SHP77 treated with DMSO at 0.1 percent for 48 hours (cell line): Measurements from ENCODE around the gene P2RY2.
"Not testable (repeated sequence)": the region's sequence is repeated elsewhere in the genome, so short reads cannot be mapped to it uniquely, and the experiment has no call there.

Source experiments
- DNase-seq: peaks from one replicate; lab custom pipeline; 2025; lab: John Stamatoyannopoulos, UW

Gene P2RY2

DNA sequence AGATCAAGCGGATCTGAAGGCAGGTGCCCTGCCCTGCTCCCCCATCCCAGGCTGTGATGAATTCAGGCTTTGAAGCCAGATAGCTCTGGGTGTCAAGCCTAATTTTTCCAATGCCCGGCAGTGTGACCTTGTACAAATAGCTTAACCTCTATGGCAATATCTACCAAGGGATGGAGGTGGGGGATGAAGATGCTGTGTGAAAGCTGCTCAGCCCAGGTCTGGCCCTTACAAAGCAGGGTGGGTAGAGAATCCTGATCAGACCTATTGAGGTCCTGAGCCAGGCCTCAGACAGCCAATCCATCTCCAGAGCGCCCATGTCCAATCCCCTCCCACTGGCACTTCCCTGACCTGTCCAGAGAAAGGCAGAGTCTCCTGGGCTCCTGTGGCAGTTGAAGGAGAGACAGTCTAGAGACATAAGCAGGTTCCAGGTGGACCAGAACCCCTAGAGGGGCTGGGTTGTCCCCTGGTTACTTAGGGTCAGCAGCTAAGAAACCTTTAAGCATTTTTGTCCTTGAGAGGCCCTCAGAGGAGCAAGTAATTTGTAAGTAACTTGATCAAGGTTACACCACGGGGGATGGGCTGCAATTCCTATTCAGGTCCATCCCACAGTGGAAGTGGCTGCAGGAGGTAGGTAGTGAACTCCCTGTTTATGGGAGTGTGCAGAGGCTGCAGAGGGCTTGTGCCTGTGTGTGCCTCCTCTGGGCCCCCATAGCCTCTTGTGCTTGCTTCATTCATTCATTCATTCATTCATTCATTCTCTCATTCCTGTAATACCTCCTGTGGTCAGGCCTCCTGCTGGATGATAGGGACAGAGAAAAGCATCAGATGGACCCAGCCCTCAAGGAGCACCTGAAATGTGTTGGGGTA lies 10.4 kb downstream of the P2RY2 start:
- no peak for DNase-seq

DNA sequence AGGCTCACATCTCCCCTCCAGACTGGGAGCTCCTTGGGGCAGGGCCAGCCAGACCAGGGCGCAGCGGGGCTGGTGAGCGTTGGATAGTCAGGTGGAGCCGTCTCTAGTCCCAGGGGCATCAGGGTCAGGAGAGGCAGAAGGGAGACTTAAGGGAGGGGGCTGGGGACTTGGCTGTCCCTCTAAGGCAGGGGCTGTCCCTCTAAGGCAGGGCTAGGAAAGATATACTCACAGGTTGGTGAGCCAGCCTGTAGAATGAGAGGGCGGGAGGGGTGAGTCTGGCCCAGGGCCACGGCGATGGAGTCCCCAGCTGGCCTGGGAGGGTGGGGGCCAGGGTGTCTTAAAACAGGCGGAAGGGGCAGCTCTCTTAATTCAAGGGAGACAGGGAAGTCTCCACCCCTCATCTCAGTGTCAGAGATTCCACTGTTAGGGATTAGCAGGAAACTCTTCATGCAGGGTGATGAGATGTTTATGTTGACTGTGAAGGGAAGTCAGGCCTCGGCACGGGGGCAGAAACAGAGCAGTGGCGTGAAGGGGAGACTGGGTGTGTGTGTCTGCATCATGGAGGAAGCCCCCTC lies 11.3 kb downstream of the P2RY2 start:
- no peak for DNase-seq

DNA sequence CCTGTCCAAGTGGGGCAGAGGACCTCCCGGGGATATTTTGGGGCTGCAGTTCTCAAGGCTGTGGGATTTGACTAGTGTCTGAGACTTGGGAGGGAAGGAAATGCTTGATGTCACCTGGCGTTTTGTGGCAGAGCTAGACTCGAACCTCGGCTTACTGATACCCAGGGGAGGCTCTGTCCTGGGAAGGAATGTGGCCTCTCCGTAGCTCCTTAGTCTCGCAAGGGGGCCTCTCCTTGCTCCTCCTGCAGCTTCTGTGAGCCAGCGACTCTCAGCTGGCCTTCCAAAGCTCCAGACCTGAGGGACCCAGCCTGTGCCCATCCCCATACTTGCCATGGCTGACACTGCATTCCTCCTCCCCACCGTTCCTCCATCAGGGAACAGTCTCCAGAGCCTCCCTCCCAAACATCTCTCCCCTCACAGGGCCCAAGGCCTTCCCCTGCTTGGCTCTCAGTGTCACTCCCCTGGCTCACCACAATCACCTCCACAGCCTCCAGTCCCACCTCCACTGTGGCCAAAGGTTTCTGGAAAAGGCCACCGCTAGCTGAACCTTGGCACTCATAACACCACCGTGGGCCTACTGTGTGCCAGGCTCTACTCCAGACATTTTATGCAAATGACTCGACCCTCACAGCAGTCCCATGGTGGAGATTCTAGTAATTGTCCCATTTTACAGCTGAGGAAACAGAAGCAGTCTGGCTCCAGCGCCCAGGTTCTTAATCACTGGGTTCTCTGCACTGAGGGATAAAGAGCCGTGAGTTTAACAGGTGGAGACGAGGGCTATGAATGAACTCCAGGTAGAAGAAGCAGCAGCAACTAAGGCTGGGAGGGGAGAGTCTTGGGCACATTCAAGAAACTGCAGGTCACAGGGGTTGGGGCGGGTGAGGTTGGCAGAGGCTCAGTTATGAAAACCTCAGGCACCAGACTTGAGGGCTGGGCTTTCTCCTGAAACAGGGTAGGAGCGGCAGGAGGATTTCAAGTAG lies 12.1 kb downstream of the P2RY2 start:
- no peak for DNase-seq

GRCh38 chr11:73230931-73231330 lies 12.8 kb downstream of the P2RY2 start:
- no peak for DNase-seq

DNA sequence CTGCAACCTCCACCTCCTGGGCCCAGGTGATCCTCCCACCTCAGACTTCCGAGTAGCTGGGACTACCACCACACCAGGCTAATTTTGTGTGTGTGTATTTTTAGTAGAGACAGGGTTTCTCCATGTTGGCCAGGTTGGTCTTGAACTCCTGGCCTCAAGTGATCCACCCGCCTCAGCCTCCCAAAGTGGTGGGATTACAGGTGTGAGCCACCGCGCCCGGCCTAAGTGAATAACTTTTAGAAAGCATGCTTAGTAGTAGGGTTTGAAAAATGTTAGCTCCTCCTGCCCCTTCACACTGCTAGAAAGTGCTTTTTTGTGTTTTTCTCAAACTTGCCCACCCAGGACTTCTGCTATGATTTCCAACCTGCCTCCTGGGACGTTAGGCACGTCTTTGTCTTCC lies 14.4 kb downstream of the P2RY2 start:
- DNase-seq: not testable (repeated sequence)

GRCh38 chr11:73233211-73233610 lies 15.1 kb downstream of the P2RY2 start:
- DNase-seq: no peak

DNA sequence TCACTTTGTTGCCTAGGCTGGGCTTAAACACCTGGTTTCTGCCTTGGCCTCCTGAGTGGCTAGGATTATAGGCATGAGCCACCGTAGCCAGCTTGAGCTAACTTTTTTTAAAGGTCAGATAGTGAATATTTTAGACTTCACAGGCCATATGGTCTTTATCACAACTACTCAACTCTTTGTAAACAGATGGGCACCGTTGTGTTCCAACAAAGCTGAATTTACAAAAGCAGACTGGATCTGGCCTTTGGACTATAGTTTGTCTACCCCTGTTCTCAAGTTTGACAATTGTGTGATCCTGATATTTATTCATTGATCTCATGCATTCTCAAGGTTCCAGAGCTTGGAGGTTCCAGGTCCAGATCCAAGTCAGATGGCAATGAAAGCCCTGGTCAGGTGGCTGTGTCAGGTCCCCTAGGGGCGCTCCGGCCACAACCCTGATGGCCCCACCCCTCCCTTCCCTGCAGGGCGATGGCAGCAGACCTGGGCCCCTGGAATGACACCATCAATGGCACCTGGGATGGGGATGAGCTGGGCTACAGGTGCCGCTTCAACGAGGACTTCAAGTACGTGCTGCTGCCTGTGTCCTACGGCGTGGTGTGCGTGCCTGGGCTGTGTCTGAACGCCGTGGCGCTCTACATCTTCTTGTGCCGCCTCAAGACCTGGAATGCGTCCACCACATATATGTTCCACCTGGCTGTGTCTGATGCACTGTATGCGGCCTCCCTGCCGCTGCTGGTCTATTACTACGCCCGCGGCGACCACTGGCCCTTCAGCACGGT lies 15.8 kb downstream of the P2RY2 start:
- DNase-seq: no peak

DNA sequence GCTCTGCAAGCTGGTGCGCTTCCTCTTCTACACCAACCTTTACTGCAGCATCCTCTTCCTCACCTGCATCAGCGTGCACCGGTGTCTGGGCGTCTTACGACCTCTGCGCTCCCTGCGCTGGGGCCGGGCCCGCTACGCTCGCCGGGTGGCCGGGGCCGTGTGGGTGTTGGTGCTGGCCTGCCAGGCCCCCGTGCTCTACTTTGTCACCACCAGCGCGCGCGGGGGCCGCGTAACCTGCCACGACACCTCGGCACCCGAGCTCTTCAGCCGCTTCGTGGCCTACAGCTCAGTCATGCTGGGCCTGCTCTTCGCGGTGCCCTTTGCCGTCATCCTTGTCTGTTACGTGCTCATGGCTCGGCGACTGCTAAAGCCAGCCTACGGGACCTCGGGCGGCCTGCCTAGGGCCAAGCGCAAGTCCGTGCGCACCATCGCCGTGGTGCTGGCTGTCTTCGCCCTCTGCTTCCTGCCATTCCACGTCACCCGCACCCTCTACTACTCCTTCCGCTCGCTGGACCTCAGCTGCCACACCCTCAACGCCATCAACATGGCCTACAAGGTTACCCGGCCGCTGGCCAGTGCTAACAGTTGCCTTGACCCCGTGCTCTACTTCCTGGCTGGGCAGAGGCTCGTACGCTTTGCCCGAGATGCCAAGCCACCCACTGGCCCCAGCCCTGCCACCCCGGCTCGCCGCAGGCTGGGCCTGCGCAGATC lies 16.5 kb downstream of the P2RY2 start:
- no peak for DNase-seq

DNA sequence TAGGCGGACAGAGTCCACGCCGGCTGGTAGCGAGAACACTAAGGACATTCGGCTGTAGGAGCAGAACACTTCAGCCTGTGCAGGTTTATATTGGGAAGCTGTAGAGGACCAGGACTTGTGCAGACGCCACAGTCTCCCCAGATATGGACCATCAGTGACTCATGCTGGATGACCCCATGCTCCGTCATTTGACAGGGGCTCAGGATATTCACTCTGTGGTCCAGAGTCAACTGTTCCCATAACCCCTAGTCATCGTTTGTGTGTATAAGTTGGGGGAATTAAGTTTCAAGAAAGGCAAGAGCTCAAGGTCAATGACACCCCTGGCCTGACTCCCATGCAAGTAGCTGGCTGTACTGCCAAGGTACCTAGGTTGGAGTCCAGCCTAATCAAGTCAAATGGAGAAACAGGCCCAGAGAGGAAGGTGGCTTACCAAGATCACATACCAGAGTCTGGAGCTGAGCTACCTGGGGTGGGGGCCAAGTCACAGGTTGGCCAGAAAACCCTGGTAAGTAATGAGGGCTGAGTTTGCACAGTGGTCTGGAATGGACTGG lies 17.2 kb downstream of the P2RY2 start:
- no peak for DNase-seq

- no peak for DNase-seq
These were observed 18.2 kb downstream of the P2RY2 start for GRCh38 chr11:73236205-73236765.

DNA sequence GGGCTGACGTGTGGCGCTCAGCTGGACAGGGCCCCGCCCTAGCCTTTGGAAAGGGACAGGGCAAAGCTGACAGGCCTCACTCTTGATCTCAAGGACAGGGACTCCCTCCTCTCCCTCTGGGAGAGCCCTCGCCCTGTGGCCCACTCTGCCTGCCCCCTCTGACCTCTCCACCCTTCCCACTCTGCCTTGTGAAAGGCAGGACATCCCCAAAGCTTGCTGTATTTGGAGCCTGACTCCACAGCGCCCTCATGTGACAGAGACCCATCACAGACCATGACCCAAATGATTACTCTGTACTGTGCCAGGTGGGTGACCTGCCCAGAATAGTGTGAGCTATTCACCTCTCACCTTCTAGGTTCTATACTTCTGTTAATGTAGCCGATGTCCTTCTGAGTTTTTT lies 18.8 kb downstream of the P2RY2 start:
- no peak for DNase-seq

- DNase-seq: no peak
These were observed 19.6 kb downstream of the P2RY2 start for GRCh38 chr11:73237471-73238290.

GRCh38 chr11:73239111-73239521 lies 21.0 kb downstream of the P2RY2 start:
- no peak for DNase-seq

DNA sequence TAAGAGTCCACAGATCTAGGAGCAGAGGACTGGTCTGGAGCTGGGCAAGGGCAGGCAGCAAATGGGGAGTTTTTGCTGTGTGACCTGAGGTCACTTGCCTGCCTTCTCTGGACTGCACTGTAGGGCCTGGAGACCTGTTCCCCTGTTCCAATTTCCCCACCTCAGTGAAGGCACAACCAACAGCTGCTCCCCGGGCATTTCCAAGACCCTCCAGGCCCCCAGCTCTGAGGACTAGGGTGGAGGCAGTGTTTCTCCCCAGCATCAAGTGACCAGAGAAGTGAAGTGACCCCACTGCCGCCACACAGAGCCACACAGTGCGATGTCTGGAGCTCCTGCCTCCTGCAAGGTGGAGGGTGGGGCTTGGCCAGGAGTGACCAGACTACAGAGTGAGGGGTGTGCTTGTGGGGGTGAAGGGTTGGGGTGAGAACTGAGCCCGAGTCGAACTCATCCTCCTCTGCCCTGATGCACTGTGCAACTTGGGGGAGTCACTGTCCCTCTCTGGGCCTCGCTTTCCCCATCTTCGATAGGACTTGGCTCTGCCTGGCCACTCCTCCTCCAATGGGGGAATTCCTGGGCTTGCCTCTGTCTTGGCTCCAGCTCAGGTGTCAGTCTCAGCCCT lies 21.6 kb downstream of the P2RY2 start:
- no peak for DNase-seq

DNA sequence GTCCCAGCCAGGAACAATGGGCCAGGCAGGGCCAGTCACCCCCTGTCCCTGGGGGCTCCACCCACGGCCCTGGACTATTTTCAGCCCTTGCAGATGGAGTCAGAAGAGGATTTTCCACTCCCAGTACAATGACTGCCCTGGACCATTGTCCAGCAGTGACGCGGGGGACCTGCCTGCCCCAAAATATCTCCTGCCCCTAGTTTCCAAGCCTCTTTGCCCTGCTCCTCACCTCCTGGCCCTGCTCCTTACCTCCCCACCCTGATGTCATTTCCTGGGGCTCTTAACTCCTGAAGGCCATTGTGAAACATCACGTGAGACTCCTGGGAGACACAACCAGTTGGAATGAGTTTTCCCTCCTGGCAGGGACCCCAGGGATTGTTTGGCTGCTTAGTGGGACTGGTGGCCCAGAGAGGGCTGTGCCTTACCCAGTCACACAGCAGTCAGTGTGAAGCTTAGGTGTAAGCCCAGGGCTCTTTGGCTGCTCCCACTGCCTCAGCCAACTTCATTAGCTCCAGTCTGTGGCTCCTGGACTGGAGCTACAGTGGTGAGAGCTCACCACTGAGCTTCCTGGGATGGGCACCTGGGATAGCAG lies 22.2 kb downstream of the P2RY2 start:
- no peak for DNase-seq

DNA sequence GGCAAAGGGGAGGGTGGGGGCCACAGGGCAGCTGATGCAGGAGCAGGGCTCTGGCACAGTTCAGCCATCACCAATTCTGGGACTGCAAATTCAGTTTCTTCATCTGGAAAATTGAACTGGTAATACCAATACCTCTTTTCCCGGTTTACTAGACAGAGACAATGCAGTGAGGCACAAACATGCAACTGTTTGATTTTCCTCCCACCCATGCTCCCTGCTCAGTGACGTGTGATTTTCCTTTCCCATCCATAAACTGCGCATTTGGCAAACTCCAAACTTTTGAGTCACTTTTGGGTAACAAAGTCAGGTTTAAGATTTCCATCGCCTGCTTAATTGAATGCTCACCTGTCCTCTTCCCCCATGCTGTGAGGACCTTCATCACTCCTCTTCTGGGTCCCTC lies 23.2 kb downstream of the P2RY2 start:
- no peak for DNase-seq

DNA sequence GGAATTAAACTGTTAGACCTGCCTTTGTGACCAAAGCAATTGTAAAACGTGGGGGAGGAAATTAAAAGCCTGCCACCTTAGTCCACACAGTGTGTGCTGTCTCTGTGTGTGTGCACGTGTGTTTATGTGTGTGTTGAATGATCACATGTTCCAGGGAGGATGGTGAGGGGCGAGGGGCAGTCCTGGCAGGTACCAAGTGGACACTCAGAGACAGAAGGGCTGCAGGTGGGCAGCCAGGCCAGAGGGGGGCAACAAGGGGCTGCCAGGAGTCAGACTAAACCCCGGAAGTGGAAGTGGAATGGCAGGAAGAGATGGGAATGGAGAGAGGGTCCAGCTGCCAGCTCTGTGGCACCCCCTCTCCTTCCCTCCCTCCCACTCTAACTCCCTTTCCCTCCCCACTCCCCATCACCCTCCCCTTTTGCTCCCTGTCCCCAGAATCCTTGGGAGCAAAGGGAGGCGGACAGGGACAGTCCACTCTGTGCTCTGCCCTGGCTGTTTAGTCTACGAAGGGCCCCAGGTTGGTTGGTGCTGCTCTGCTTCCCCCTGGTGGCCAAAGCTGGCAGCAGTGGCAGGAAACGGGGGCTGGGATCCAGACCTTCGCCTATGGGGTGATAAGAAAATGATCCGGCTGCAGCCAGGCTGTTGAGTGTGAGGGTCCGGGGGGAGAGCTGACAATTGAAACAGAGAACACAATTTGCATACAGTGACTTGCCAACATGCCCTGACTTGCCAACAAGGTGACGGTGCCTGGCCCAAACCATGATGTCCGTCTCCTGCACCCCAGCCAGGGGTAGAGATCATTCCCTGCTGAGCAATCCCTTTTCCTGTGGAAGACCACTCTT lies 24.4 kb downstream of the P2RY2 start:
- DNase-seq: peak; percentile 94

DNA sequence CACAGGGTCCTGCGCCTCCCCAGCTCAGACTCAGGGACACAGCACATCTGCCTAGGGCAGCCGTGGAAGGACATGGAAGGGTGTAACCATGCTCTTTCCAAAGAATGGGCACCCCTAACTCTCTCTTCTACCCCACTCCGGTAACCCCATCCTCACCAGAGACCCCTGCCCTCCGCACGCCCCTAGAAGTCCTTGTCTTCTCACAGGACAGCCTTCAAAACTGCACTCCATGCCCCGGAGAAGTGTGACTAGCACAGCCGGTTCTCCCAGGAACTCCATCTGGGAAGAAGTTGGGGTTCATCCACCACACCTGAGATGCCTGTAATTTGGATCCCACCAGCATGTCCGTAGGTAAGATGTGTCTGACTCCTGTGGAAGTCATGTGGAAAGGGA lies 25.0 kb downstream of the P2RY2 start:
- no peak for DNase-seq
